ENCODE measurements around the gene POLR1G. TPM values are rescaled to one million over a fixed set of nuclear protein-coding genes. Genes with fewer than 3 reads are reported as not detected.
"Not testable (repeated sequence)": the region's sequence is repeated elsewhere in the genome, so short reads cannot be mapped to it uniquely, and the experiment has no call there.

Gene POLR1G
- total RNA-seq, 2 donors from 2014 or later: 13.2 to 16.0 TPM

- Mint-ChIP-seq H3K9me3 (no peaks in the 10 kb centered on the region), H3K4me1 (peaks cover 4% of the 10 kb centered on the region), H3K4me3 (peak overlapping the region; percentile 63), H3K27me3 (ENCODE audit: insufficient read depth) (no peaks in the 10 kb centered on the region), H3K27ac (peak overlapping the region; percentile 90), H3K36me3 (ENCODE audit: low read depth) (no peaks in the 10 kb centered on the region)
- Histone ChIP-seq H3K9ac (ENCODE audit: extremely low read depth, low read length, poor library complexity, severe bottlenecking) (peak overlapping the region; percentile 47), H3K4me1 (ENCODE audit: control insufficient read depth, insufficient read depth, low read length) (no peaks in the 10 kb centered on the region), H3K36me3 (ENCODE audit: control insufficient read depth, insufficient read depth, low read length) (no peaks in the 10 kb centered on the region), H3K27me3 (ENCODE audit: control insufficient read depth, insufficient read depth, low read length, poor library complexity, severe bottlenecking) (no peaks in the 10 kb centered on the region), H3K4me3 (ENCODE audit: low read length) (peak overlapping the region; percentile 80), H3K27ac (ENCODE audit: low read depth, low read length) (no peak overlapping the region), H3K9me3 (ENCODE audit: control insufficient read depth, low read length) (no peaks in the 10 kb centered on the region)
- WGBS, 2 experiments (ENCODE audit: insufficient coverage in 1 of 2, insufficient read length in 1 of 2): 6 to 19% methylated on average over 14 to 73 of the region's 73 CpGs
- TF ChIP-seq, protein P1, sequence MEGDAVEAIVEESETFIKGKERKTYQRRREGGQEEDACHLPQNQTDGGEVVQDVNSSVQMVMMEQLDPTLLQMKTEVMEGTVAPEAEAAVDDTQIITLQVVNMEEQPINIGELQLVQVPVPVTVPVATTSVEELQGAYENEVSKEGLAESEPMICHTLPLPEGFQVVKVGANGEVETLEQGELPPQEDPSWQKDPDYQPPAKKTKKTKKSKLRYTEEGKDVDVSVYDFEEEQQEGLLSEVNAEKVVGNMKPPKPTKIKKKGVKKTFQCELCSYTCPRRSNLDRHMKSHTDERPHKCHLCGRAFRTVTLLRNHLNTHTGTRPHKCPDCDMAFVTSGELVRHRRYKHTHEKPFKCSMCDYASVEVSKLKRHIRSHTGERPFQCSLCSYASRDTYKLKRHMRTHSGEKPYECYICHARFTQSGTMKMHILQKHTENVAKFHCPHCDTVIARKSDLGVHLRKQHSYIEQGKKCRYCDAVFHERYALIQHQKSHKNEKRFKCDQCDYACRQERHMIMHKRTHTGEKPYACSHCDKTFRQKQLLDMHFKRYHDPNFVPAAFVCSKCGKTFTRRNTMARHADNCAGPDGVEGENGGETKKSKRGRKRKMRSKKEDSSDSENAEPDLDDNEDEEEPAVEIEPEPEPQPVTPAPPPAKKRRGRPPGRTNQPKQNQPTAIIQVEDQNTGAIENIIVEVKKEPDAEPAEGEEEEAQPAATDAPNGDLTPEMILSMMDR (conservative IDR thresholded peaks at IDR 0.05): peak; percentile 80
- peak; percentile 88 for DNase-seq
Measured at GRCh38 chr19:45428384-45429231, 22.2 kb downstream of the POLR1G start.

DNA sequence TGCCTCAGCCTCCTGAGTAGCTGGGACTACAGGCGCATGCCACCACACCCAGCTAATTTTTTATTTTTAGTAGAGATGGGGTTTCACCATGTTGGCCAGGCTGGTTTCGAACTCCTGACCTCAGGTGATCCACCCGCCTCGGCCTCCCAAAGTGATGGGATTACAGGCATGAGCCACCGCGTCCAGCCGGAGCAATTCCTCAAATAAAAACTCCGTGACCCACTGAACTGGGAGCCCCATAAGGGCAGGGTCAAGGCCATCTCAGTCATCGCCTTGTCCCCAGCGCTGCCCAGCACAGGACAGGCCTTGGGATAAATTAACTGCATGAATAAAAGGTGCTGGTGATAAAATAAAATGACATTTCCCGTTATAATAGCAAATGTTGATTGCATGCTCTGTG is 23.5 kb downstream of the POLR1G start:
- not testable (repeated sequence) for H3K27ac ChIP-seq (ENCODE audit: low read depth, low read length)

GRCh38 chr19:45431008-45431407 is 24.6 kb downstream of the POLR1G start:
- H3K36me3 ChIP-seq (ENCODE audit: control insufficient read depth, insufficient read depth, low read length); H3K27ac ChIP-seq (ENCODE audit: low read depth, low read length); H3K27me3 ChIP-seq (ENCODE audit: control insufficient read depth, insufficient read depth, low read length, poor library complexity, severe bottlenecking); H3K4me3 Mint-ChIP-seq; H3K36me3 Mint-ChIP-seq (ENCODE audit: low read depth); H3K9ac ChIP-seq (ENCODE audit: extremely low read depth, low read length, poor library complexity, severe bottlenecking); DNase-seq; H3K27ac Mint-ChIP-seq; H3K4me1 ChIP-seq (ENCODE audit: control insufficient read depth, insufficient read depth, low read length); H3K9me3 ChIP-seq (ENCODE audit: control insufficient read depth, low read length); H3K4me3 ChIP-seq (ENCODE audit: low read length); H3K4me1 Mint-ChIP-seq; H3K9me3 Mint-ChIP-seq; H3K27me3 Mint-ChIP-seq (ENCODE audit: insufficient read depth): not testable (repeated sequence)
- WGBS, 2 experiments (ENCODE audit: insufficient coverage in 1 of 2, insufficient read length in 1 of 2): 89 to 93% methylated on average over 9 of the region's 9 CpGs

More for the DNA sequence above, 23.5 kb downstream of the POLR1G start:
- H3K9ac ChIP-seq (ENCODE audit: extremely low read depth, low read length, poor library complexity, severe bottlenecking); DNase-seq; H3K27ac Mint-ChIP-seq; H3K27me3 Mint-ChIP-seq (ENCODE audit: insufficient read depth); H3K4me1 ChIP-seq (ENCODE audit: control insufficient read depth, insufficient read depth, low read length); H3K36me3 Mint-ChIP-seq (ENCODE audit: low read depth); H3K27me3 ChIP-seq (ENCODE audit: control insufficient read depth, insufficient read depth, low read length, poor library complexity, severe bottlenecking); H3K4me3 ChIP-seq (ENCODE audit: low read length); H3K4me1 Mint-ChIP-seq; H3K9me3 ChIP-seq (ENCODE audit: control insufficient read depth, low read length); H3K4me3 Mint-ChIP-seq; H3K9me3 Mint-ChIP-seq; H3K36me3 ChIP-seq (ENCODE audit: control insufficient read depth, insufficient read depth, low read length): not testable (repeated sequence)
- WGBS, 2 experiments (ENCODE audit: insufficient coverage in 1 of 2, insufficient read length in 1 of 2): 86 to 93% methylated on average over 11 of the region's 11 CpGs

DNA sequence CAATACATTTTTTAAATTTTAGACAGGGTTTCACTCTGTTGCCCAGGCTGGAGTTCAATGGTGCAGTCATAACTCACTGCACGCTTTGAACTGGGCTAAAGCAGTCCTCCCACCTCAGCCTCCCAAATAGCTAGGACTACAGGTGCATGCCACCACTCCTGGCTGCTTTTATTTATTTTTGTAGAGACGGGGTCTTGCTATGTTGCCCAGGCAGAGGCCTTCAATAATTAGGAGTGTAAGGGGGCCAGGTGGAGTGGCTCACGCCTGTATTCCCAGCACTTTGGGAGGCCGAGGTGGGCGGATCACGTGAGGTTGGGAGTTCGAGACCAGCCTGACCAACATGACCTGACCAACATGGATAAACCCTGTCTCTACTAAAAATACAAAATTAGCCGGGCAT is 26.1 kb downstream of the POLR1G start:
- WGBS, 2 experiments (ENCODE audit: insufficient coverage in 1 of 2, insufficient read length in 1 of 2): 95% methylated on average over 8 of the region's 8 CpGs
- not testable (repeated sequence) for H3K4me3 ChIP-seq (ENCODE audit: low read length); H3K4me1 ChIP-seq (ENCODE audit: control insufficient read depth, insufficient read depth, low read length); H3K4me1 Mint-ChIP-seq; H3K9ac ChIP-seq (ENCODE audit: extremely low read depth, low read length, poor library complexity, severe bottlenecking); DNase-seq; H3K9me3 Mint-ChIP-seq; H3K36me3 ChIP-seq (ENCODE audit: control insufficient read depth, insufficient read depth, low read length); H3K27ac ChIP-seq (ENCODE audit: low read depth, low read length); H3K9me3 ChIP-seq (ENCODE audit: control insufficient read depth, low read length); H3K27me3 Mint-ChIP-seq (ENCODE audit: insufficient read depth); H3K4me3 Mint-ChIP-seq; H3K36me3 Mint-ChIP-seq (ENCODE audit: low read depth); H3K27ac Mint-ChIP-seq; H3K27me3 ChIP-seq (ENCODE audit: control insufficient read depth, insufficient read depth, low read length, poor library complexity, severe bottlenecking)

Data from endodermal cell (in vitro differentiated cells).